Forelimb muscle (tissue), 1 donor: ENCODE data around the gene SFPQ. TPM values are rescaled to one million over a fixed set of nuclear protein-coding genes. Genes with fewer than 3 reads are reported as not detected.
"Not testable (repeated sequence)": the region's sequence is repeated elsewhere in the genome, so short reads cannot be mapped to it uniquely, and the experiment has no call there.

Source experiments
- DNase-seq: peaks from one replicate; pipeline ENCODE4 v3.0.0-alpha.2; 2013; ENCODE audit warnings: low read depth
- polyA plus RNA-seq: library from polyadenylated mRNA; unstranded; fragments of 120-200 nt; gene quantifications from one replicate; pipeline ENCODE4 v1.2.1, GENCODE V29; 2013; ENCODE audit not compliant: insufficient read length

The SFPQ gene
- polyA plus RNA-seq, 1 donor: 312 TPM

GRCh38 chr1:35143737-35144508, 49.0 kb downstream of the SFPQ start:
- DNase-seq: no peak

- DNase-seq: not testable (repeated sequence)
Measured at GRCh38 chr1:35142728-35143127, 50.2 kb downstream of the SFPQ start.

- not testable (repeated sequence) for DNase-seq
Measured at GRCh38 chr1:35142294-35142693, 50.7 kb downstream of the SFPQ start.

GRCh38 chr1:35137590-35137989, 55.4 kb downstream of the SFPQ start:
- DNase-seq: not testable (repeated sequence)

- no peak for DNase-seq
Measured at GRCh38 chr1:35136780-35137179, 56.2 kb downstream of the SFPQ start.

Other genes starting within 250 kb of the SFPQ start
- gene TMEM35B, start 207.8 kb downstream of the SFPQ start, polyA plus RNA-seq: 19.2 TPM
- gene ZMYM6, start 161.2 kb downstream of the SFPQ start, polyA plus RNA-seq: 9.2 TPM
- 11.3 TPM for gene ZMYM1, start 113.8 kb downstream of the SFPQ start, polyA plus RNA-seq
- 34.8 TPM for gene ZMYM4, start 75.6 kb upstream of the SFPQ start, polyA plus RNA-seq